Endothelial cell of umbilical vein (primary cell): ENCODE data around the gene APLP2. TPM values are rescaled to one million over a fixed set of nuclear protein-coding genes. Genes with fewer than 3 reads are reported as not detected.

Experiments
- BruUV-seq: library from RNA; stranded (reverse); fragments of 400-500 nt; replicated peaks from 2 replicates; lab custom pipeline; 2021; lab: Mats Ljungman, UMichigan
- CTCF ChIA-PET: fragments of 300-600, 350-600 bp; sonication (Branson Sonifier 250); formaldehyde crosslinking; loops from one replicate; lab custom pipeline; 2021; ENCODE audit warnings: antibody characterized with exemption, inconsistent platforms; lab: Charles Lee
- POLR2A ChIA-PET: fragments of 300-600, 350-600 bp; sonication (Branson Sonifier 250); formaldehyde crosslinking; loops from one replicate; lab custom pipeline; 2021; ENCODE audit warnings: antibody characterized with exemption, inconsistent platforms; lab: Charles Lee
- DNase-seq: peaks from one replicate; pipeline ENCODE4 v3.0.0-alpha.2; 2011; ENCODE audit warnings: low read depth, low spot score
- FAIRE-seq: peaks from 2 replicates; lab custom pipeline; 2011; peaks lifted over from hg19 to GRCh38; lab: Jason Lieb, UNC
- H2AFZ ChIP-seq: 2 replicates; pipeline ENCODE4 v1.6.0; 2012; ENCODE audit warnings: low read depth, low read length, control low read depth, inconsistent platforms
- H3K27ac ChIP-seq: 2 replicates; pipeline ENCODE4 v1.5.1; 2011; ENCODE audit warnings: low read depth, mild to moderate bottlenecking, control low read depth, low read length, moderate library complexity; ENCODE audit not compliant: insufficient read depth
- H3K27me3 ChIP-seq, 2 experiments: 2 replicates each; pipeline versions ENCODE4 v1.6.0 to v1.6.1; 2011; ENCODE audit warnings: low read length in 2 of 2, mixed read lengths in 1 of 2; ENCODE audit not compliant: control insufficient read depth in 2 of 2, insufficient read depth in 2 of 2
- H3K36me3 ChIP-seq, 2 experiments: 2 replicates in 1 of 2; 3 replicates in 1 of 2; pipeline ENCODE4 v1.5.1; 2011; ENCODE audit warnings: low read length in 2 of 2, mild to moderate bottlenecking in 1 of 2, moderate library complexity in 1 of 2; ENCODE audit not compliant: control insufficient read depth in 2 of 2, insufficient read depth in 2 of 2; ENCODE audit errors: extremely low read depth in 1 of 2
- H3K4me1 ChIP-seq: 3 replicates; pipeline ENCODE4 v1.5.1; 2011; ENCODE audit warnings: mild to moderate bottlenecking, low read length; ENCODE audit not compliant: control insufficient read depth, insufficient read depth; ENCODE audit errors: extremely low read depth
- H3K4me2 ChIP-seq: 2 replicates; pipeline ENCODE4 v1.6.1; 2011; ENCODE audit warnings: low read length, control low read depth, mixed read lengths; ENCODE audit not compliant: insufficient read depth
- H3K4me3 ChIP-seq, 3 experiments: fragments of 200-600 bp in 1 of 3; sonication (generic), shearing (Covaris generic) in 1 of 3; replicated peaks in 1 of 3; 2 replicates each; pipeline ENCODE4 v1.5.1; 2011 to 2016; ENCODE audit warnings: control low read depth in 3 of 3, low read length in 3 of 3, mild to moderate bottlenecking in 2 of 3, inconsistent platforms in 1 of 3, low read depth in 1 of 3, moderate library complexity in 1 of 3; ENCODE audit not compliant: insufficient read depth in 1 of 3
- H3K79me2 ChIP-seq: 2 replicates; pipeline ENCODE4 v1.6.0; 2012; ENCODE audit warnings: low read length, inconsistent platforms; ENCODE audit not compliant: control insufficient read depth, insufficient read depth
- H3K9ac ChIP-seq: replicated peaks from 2 replicates; pipeline ENCODE3; 2011; ENCODE audit warnings: low read length, control low read depth; ENCODE audit not compliant: insufficient read depth; ENCODE audit errors: extremely low read depth
- H3K9me1 ChIP-seq: replicated peaks from 3 replicates; pipeline ENCODE4 v1.6.0; 2011; ENCODE audit warnings: mild to moderate bottlenecking, low read length; ENCODE audit not compliant: control insufficient read depth, insufficient read depth; ENCODE audit errors: extremely low read depth
- H3K9me3 ChIP-seq: replicated peaks from 2 replicates; pipeline ENCODE4 v1.5.1; 2012; ENCODE audit warnings: low read length, inconsistent platforms; ENCODE audit not compliant: control insufficient read depth, insufficient read depth
- H4K20me1 ChIP-seq: replicated peaks from 2 replicates; pipeline ENCODE3; 2011; ENCODE audit warnings: mild to moderate bottlenecking, low read length; ENCODE audit not compliant: control insufficient read depth, insufficient read depth; ENCODE audit errors: extremely low read depth
- EZH2 ChIP-seq: IDR thresholded peaks from 2 replicates; pipeline ENCODE4 v1.6.1; 2012; ENCODE audit warnings: borderline replicate concordance, low read depth, mild to moderate bottlenecking, moderate library complexity, low read length, inconsistent platforms; ENCODE audit not compliant: severe bottlenecking
- FOS ChIP-seq: IDR thresholded peaks from 2 replicates; pipeline ENCODE4 v1.6.1; 2011; ENCODE audit warnings: mild to moderate bottlenecking, low read length, moderate library complexity, borderline replicate concordance; ENCODE audit not compliant: insufficient read depth
- GATA2 ChIP-seq: IDR thresholded peaks from 2 replicates; pipeline ENCODE4 v1.7.0; 2011; ENCODE audit warnings: low read depth, mild to moderate bottlenecking, moderate library complexity, mixed read lengths, low read length; ENCODE audit not compliant: insufficient read length, insufficient read depth
- JUN ChIP-seq: IDR thresholded peaks from 2 replicates; pipeline ENCODE4 v1.6.1; 2011; ENCODE audit warnings: borderline replicate concordance, low read depth; ENCODE audit not compliant: insufficient read length, insufficient read depth
- MYC ChIP-seq: IDR thresholded peaks from one replicate; pipeline ENCODE4 v1.6.1; 2011; ENCODE audit warnings: mild to moderate bottlenecking, low read depth, low read length
- POLR2A ChIP-seq: IDR thresholded peaks from 2 replicates; pipeline ENCODE4 v1.6.1; 2012; ENCODE audit warnings: low read depth, mild to moderate bottlenecking, control low read depth, low read length
- POLR2AphosphoS5 ChIP-seq: IDR thresholded peaks from 2 replicates; pipeline ENCODE4 v1.6.1; 2012; ENCODE audit warnings: low read depth, mild to moderate bottlenecking, control low read depth, low read length, moderate library complexity; ENCODE audit not compliant: insufficient read depth
- dilution Hi-C: fragments of 300-500 bp; cut with MboI; formaldehyde crosslinking; loops from one replicate; pipeline ENCODE4 v1.15.0; 2019; ENCODE audit warnings: low sequenced_read_pairs; ENCODE audit not compliant: extremely low pct_ligation_motif_present
- intact Hi-C: fragments of 100-400 bp; cut with micrococcal nuclease; formaldehyde crosslinking; loops from one replicate; pipeline ENCODE4 v1.10.0; 2022
- polyA plus RNA-seq, 4 experiments: library from polyadenylated mRNA; depleted of rRNA in 3 of 4; stranded (reverse) in 3 of 4; unstranded in 1 of 4; fragments of >200 nt; gene quantifications; 2 replicates each; pipeline versions ENCODE4 v1.2.1 to v1.2.3, GENCODE V29; 2011 to 2012; ENCODE audit warnings: missing spikeins in 1 of 4
- total RNA-seq: library from RNA; stranded (reverse); gene quantifications from 2 replicates; pipeline ENCODE4 v1.2.3, GENCODE V29; 2021
- TF ChIP-seq, protein P1 (sequence below): IDR thresholded peaks from 2 replicates; pipeline ENCODE4 v1.6.1; 2011; ENCODE audit not compliant: insufficient read depth, insufficient read length
- TF ChIP-seq, protein P2 (sequence below), 2 donors: IDR thresholded peaks; 1 replicate in 1 of 2; 2 replicates in 1 of 2; pipeline ENCODE4 v1.5.1; 2011; ENCODE audit warnings: low read length in 2 of 2, mild to moderate bottlenecking in 2 of 2, moderate library complexity in 2 of 2, control low read depth in 1 of 2, inconsistent platforms in 1 of 2, low read depth in 1 of 2; ENCODE audit not compliant: insufficient read depth in 1 of 2; ENCODE audit errors: extremely low read depth in 1 of 2

Gene APLP2
- total and polyA plus RNA-seq, 2 donors (not counting 3 experiments of a cell fraction or from before 2014, with no cell fraction given), result 493 to 543 TPM

DNA sequence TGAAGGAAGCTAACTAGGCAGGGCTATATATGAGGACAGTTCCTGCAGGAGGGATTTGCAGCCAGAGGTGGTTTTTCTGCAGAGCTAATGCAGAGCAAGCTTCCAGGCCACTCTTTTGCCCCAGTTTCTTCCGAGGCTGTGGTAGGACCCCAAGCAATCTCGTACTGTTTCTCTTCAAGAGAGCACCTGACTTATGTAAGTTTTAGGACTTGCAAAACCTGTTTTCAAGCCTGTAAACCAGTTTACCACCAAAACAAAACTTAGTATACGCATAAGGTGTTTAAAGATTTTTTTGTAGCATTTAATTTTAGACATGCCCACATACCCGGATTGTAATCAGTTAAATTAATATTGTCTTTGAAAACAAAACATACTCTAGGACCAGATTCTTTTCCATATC lies 7.7 kb upstream of the APLP2 start:
- dilution Hi-C loops (no loop called here), intact Hi-C loops (no loop called here)
- Histone ChIP-seq H3K79me2 (no peaks in the 10 kb centered on the region), H3K4me2 (no peak overlapping the region), H3K27me3 (peaks cover 0 to 7% of the 10 kb centered on the region in 2 experiments), H3K4me1 (no peaks in the 10 kb centered on the region), H3K27ac (no peak overlapping the region), H4K20me1 (no peaks in the 10 kb centered on the region), H3K9ac (no peak overlapping the region), H3K9me1 (no peaks in the 10 kb centered on the region), H2AFZ (no peak overlapping the region), H3K4me3 (no peak overlapping the region), H3K9me3 (no peaks in the 10 kb centered on the region), H3K36me3 (no peaks in the 10 kb centered on the region)
- DNase-seq (no peak), FAIRE-seq (no peak)
- no TSS peak for BruUV-seq
- TF ChIP-seq MYC (no peak), JUN (no peak), FOS (no peak), GATA2 (no peak), EZH2 (no peak), POLR2A (no peak), POLR2AphosphoS5 (no peak)
- TF ChIP-seq, protein P1, sequence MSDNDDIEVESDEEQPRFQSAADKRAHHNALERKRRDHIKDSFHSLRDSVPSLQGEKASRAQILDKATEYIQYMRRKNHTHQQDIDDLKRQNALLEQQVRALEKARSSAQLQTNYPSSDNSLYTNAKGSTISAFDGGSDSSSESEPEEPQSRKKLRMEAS, result no peak
- TF ChIP-seq, protein P2, sequence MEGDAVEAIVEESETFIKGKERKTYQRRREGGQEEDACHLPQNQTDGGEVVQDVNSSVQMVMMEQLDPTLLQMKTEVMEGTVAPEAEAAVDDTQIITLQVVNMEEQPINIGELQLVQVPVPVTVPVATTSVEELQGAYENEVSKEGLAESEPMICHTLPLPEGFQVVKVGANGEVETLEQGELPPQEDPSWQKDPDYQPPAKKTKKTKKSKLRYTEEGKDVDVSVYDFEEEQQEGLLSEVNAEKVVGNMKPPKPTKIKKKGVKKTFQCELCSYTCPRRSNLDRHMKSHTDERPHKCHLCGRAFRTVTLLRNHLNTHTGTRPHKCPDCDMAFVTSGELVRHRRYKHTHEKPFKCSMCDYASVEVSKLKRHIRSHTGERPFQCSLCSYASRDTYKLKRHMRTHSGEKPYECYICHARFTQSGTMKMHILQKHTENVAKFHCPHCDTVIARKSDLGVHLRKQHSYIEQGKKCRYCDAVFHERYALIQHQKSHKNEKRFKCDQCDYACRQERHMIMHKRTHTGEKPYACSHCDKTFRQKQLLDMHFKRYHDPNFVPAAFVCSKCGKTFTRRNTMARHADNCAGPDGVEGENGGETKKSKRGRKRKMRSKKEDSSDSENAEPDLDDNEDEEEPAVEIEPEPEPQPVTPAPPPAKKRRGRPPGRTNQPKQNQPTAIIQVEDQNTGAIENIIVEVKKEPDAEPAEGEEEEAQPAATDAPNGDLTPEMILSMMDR (IDR thresholded peaks at IDR 0.05; ENCODE audit: extremely low read depth in 1 of 2, insufficient read depth in 1 of 2, low read depth in 1 of 2, low read length in 2 of 2), result no peak
- ChIA-PET POLR2A (no interaction called here), CTCF (interaction anchor here (0.9 to 2.1 kb wide), 3 partner anchors 9 to 70 kb away, joined by 4 to 6 read pairs (median 5); no protein-coding TSS in a partner anchor)
